SU-DHL-6 (cell line): ENCODE results near the gene LGR6.

Source experiments
- H2AFZ ChIP-seq: fragments of 200-600 bp; sonication (generic); 2 replicates; pipeline ENCODE4 v1.6.1; 2014; ENCODE audit warnings: low read depth, mild to moderate bottlenecking, moderate library complexity, mixed read lengths, antibody characterized with exemption, low read length; ENCODE audit not compliant: severe bottlenecking
- H3F3A ChIP-seq: fragments of 200-600 bp; shearing (Covaris generic); 2 replicates; pipeline ENCODE4 v1.6.0; 2016; ENCODE audit warnings: antibody characterized with exemption, mild to moderate bottlenecking; ENCODE audit not compliant: insufficient read depth
- H3K27ac ChIP-seq: fragments of 200-600 bp; sonication (generic); 2 replicates; pipeline ENCODE4 v1.5.1; 2016; ENCODE audit warnings: low read depth, mild to moderate bottlenecking, low read length, moderate library complexity, mixed read lengths
- H3K27me3 ChIP-seq: fragments of 200-600 bp; sonication (generic), shearing (Covaris generic); 2 replicates; pipeline ENCODE4 v1.6.0; 2014; ENCODE audit warnings: mild to moderate bottlenecking, low read length
- H3K36me3 ChIP-seq: fragments of 200-600 bp; sonication (generic); 2 replicates; pipeline ENCODE4 v1.6.1; 2014; ENCODE audit warnings: mild to moderate bottlenecking, low read length, mixed read lengths
- H3K4me2 ChIP-seq: fragments of 300-600, 200-600 bp; shearing (Covaris generic), sonication (generic); 2 replicates; pipeline ENCODE4 v1.6.0; 2014; ENCODE audit warnings: low read length, low read depth, mild to moderate bottlenecking; ENCODE audit not compliant: poor library complexity, severe bottlenecking
- H3K4me3 ChIP-seq: fragments of 200-600 bp; sonication (generic); 2 replicates; pipeline ENCODE4 v1.5.1; 2014; ENCODE audit warnings: antibody characterized with exemption, low read length, mild to moderate bottlenecking, mixed read lengths; ENCODE audit not compliant: insufficient read depth, poor library complexity, severe bottlenecking
- H3K79me2 ChIP-seq: fragments of 200-600 bp; sonication (generic); 2 replicates; pipeline ENCODE4 v1.6.1; 2014; ENCODE audit warnings: mild to moderate bottlenecking, low read length, moderate library complexity; ENCODE audit not compliant: insufficient read depth
- H3K9ac ChIP-seq: fragments of 200-600 bp; sonication (generic); 2 replicates; pipeline ENCODE4 v1.7.0; 2014; ENCODE audit warnings: mild to moderate bottlenecking, low read length
- H3K9me2 ChIP-seq: fragments of 200-600 bp; sonication (generic); replicated peaks from 2 replicates; pipeline ENCODE4 v1.6.1; 2014; ENCODE audit warnings: low read length; ENCODE audit not compliant: insufficient read depth
- H3K9me3 ChIP-seq: fragments of 200-600 bp; sonication (generic); 2 replicates; pipeline ENCODE4 v1.6.1; 2014; ENCODE audit warnings: low read length, mixed read lengths; ENCODE audit not compliant: insufficient read depth
- H4K20me1 ChIP-seq: fragments of 200-600 bp; sonication (generic); 2 replicates; pipeline ENCODE4 v1.6.1; 2014; ENCODE audit warnings: low read depth, mild to moderate bottlenecking, antibody characterized with exemption, low read length, moderate library complexity, mixed read lengths
- CTCF ChIP-seq: fragments of 200-600 bp; sonication (generic); IDR thresholded peaks from one replicate; pipeline ENCODE4 v1.5.1; 2017; ENCODE audit warnings: antibody characterized with exemption, mild to moderate bottlenecking, low read length, moderate library complexity; ENCODE audit not compliant: insufficient read depth, poor library complexity, severe bottlenecking
- EZH2phosphoT487 ChIP-seq: fragments of 200-600 bp; sonication (generic), shearing (Covaris generic); conservative IDR thresholded peaks from 2 replicates; pipeline ENCODE4 v1.6.1; 2018; ENCODE audit warnings: mild to moderate bottlenecking, antibody characterized with exemption, low read length, moderate library complexity, mixed read lengths

Gene LGR6

GRCh38 chr1:202150187-202150586, 43.4 kb upstream of the LGR6 start:
- Histone ChIP-seq H3K27me3 (no peaks in the 10 kb centered on the region), H3K4me3 (no peak overlapping the region), H3K79me2 (no peaks in the 10 kb centered on the region), H3K9me2 (no peaks in the 10 kb centered on the region), H3F3A (peaks cover 14% of the 10 kb centered on the region), H3K27ac (no peak overlapping the region), H4K20me1 (no peaks in the 10 kb centered on the region), H2AFZ (no peak overlapping the region), H3K9ac (no peak overlapping the region), H3K4me2 (no peak overlapping the region), H3K36me3 (no peaks in the 10 kb centered on the region), H3K9me3 (no peaks in the 10 kb centered on the region)
- TF ChIP-seq CTCF (no peak), EZH2phosphoT487 (no peak)

GRCh38 chr1:202150602-202151001, 43.0 kb upstream of the LGR6 start:
- no peak overlapping the region for H3K4me2 ChIP-seq
- peaks cover 10% of the 10 kb centered on the region for H3F3A ChIP-seq
- H3K9me2 ChIP-seq = no peaks in the 10 kb centered on the region
- no peak overlapping the region for H3K9ac ChIP-seq
- no peak overlapping the region for H3K4me3 ChIP-seq
- no peaks in the 10 kb centered on the region for H3K9me3 ChIP-seq
- no peak overlapping the region for H3K27ac ChIP-seq
- no peaks in the 10 kb centered on the region for H3K27me3 ChIP-seq
- no peaks in the 10 kb centered on the region for H3K79me2 ChIP-seq
- TF ChIP-seq CTCF (no peak), EZH2phosphoT487 (no peak)
- no peak overlapping the region for H2AFZ ChIP-seq
- H4K20me1 ChIP-seq = no peaks in the 10 kb centered on the region
- no peaks in the 10 kb centered on the region for H3K36me3 ChIP-seq

- Histone ChIP-seq H3K4me2 (no peak overlapping the region), H3K9me3 (no peaks in the 10 kb centered on the region), H3K36me3 (no peaks in the 10 kb centered on the region), H3K79me2 (no peaks in the 10 kb centered on the region), H3K9me2 (no peaks in the 10 kb centered on the region), H3K4me3 (no peak overlapping the region), H3F3A (peaks cover 7% of the 10 kb centered on the region; the same call in 1 of the 2 replicates), H4K20me1 (no peaks in the 10 kb centered on the region), H3K27me3 (no peaks in the 10 kb centered on the region), H3K9ac (no peak overlapping the region), H2AFZ (no peak overlapping the region), H3K27ac (no peak overlapping the region)
- no peak for TF ChIP-seq CTCF
- TF ChIP-seq EZH2phosphoT487 = no peak
Measured at GRCh38 chr1:202151045-202151444, 42.6 kb upstream of the LGR6 start.

GRCh38 chr1:202152399-202152798, 41.2 kb upstream of the LGR6 start:
- H3K27ac ChIP-seq = no peak overlapping the region
- no peak overlapping the region for H2AFZ ChIP-seq
- H3K9ac ChIP-seq = no peak overlapping the region
- no peaks in the 10 kb centered on the region for H4K20me1 ChIP-seq
- H3K9me3 ChIP-seq = no peaks in the 10 kb centered on the region
- no peaks in the 10 kb centered on the region for H3K36me3 ChIP-seq
- H3K27me3 ChIP-seq = no peaks in the 10 kb centered on the region
- 0 out of 2 replicates have a peak, but pooled peaks cover 5% of the 10 kb centered on the region for H3F3A ChIP-seq
- no peak overlapping the region for H3K4me2 ChIP-seq
- no peak for TF ChIP-seq CTCF
- no peak for TF ChIP-seq EZH2phosphoT487
- H3K4me3 ChIP-seq = no peak overlapping the region
- H3K9me2 ChIP-seq = no peaks in the 10 kb centered on the region
- H3K79me2 ChIP-seq = no peaks in the 10 kb centered on the region
